A673 (cell line): ENCODE data around the gene AQP3. TPM values are rescaled to one million over a fixed set of nuclear protein-coding genes. Genes with fewer than 3 reads are reported as not detected.
"Not testable (repeated sequence)": the region's sequence is repeated elsewhere in the genome, so short reads cannot be mapped to it uniquely, and the experiment has no call there.

Experiments used
- BruUV-seq: library from RNA; stranded (reverse); fragments of 400-500 nt; replicated peaks from 2 replicates; lab custom pipeline; 2021; lab: Mats Ljungman, UMichigan
- CTCF ChIA-PET: fragments of 300-600 bp; sonication (Branson Sonifier 250); formaldehyde crosslinking; loops from one replicate; lab custom pipeline; 2022; ENCODE audit warnings: antibody characterized with exemption; lab: Charles Lee
- POLR2A ChIA-PET: fragments of 300-600 bp; sonication (Branson Sonifier 250); formaldehyde crosslinking; loops from one replicate; lab custom pipeline; 2022; ENCODE audit warnings: antibody characterized with exemption; ENCODE audit not compliant: low non-redundant PET; lab: Charles Lee
- DNase-seq: peaks from one replicate; pipeline ENCODE4 v3.0.0-alpha.2; 2015; ENCODE audit warnings: low spot score
- H3K27ac ChIP-seq: fragments of 200-600 bp; sonication (generic); 2 replicates; pipeline ENCODE4 v1.5.1; 2016; ENCODE audit warnings: mixed run types, low read depth, mild to moderate bottlenecking, mixed read lengths, antibody characterized with exemption, low read length; ENCODE audit not compliant: poor library complexity, severe bottlenecking
- H3K27me3 ChIP-seq: fragments of 200-600 bp; sonication (generic); replicated peaks from 2 replicates; pipeline ENCODE4 v1.6.1; 2017; ENCODE audit warnings: mixed run types, low read depth, mild to moderate bottlenecking, mixed read lengths, antibody characterized with exemption, low read length; ENCODE audit not compliant: insufficient read depth, poor library complexity
- H3K36me3 ChIP-seq: fragments of 200-600 bp; sonication (generic); 2 replicates; pipeline ENCODE4 v1.6.1; 2016; ENCODE audit warnings: mixed run types, mild to moderate bottlenecking, mixed read lengths, antibody characterized with exemption, low read length; ENCODE audit not compliant: insufficient read depth, poor library complexity, severe bottlenecking
- H3K4me1 ChIP-seq: fragments of 200-600 bp; sonication (generic); 2 replicates; pipeline ENCODE4 v1.6.1; 2017; ENCODE audit warnings: mixed run types, mild to moderate bottlenecking, mixed read lengths, antibody characterized with exemption, low read length; ENCODE audit not compliant: insufficient read depth, poor library complexity, severe bottlenecking
- H3K4me3 ChIP-seq: fragments of 200-600 bp; sonication (generic); 2 replicates; pipeline ENCODE4 v1.5.1; 2016; ENCODE audit warnings: low read depth, mixed run types, mild to moderate bottlenecking, mixed read lengths, low read length; ENCODE audit not compliant: poor library complexity, severe bottlenecking
- H3K9me3 ChIP-seq: fragments of 200-600 bp; sonication (generic); 2 replicates; pipeline ENCODE4 v1.6.1; 2016; ENCODE audit warnings: mixed run types, low read depth, mild to moderate bottlenecking, mixed read lengths, antibody characterized with exemption, low read length; ENCODE audit not compliant: poor library complexity, severe bottlenecking
- EZH2 ChIP-seq: fragments of 200-600 bp; sonication (generic); IDR thresholded peaks from 2 replicates; pipeline ENCODE4 v1.6.1; 2017; ENCODE audit warnings: borderline replicate concordance, low read depth, mild to moderate bottlenecking, mixed read lengths, antibody characterized with exemption, low read length; ENCODE audit not compliant: poor library complexity, severe bottlenecking
- intact Hi-C: fragments of 100-400 bp; cut with micrococcal nuclease; formaldehyde crosslinking; loops from one replicate; pipeline ENCODE4 v1.10.0; 2022; ENCODE audit not compliant: unreplicated experiment
- total RNA-seq: library from RNA; stranded (reverse); gene quantifications from 2 replicates; pipeline ENCODE4 v1.2.3, GENCODE V29; 2021
- TF ChIP-seq, protein P1 (sequence below): fragments of 300-800, 200-600 bp; sonication (generic); conservative IDR thresholded peaks from 2 replicates; pipeline ENCODE4 v1.5.1; 2017; ENCODE audit warnings: low read depth, mild to moderate bottlenecking, antibody characterized with exemption, low read length, moderate library complexity, mixed read lengths

AQP3 gene
- total RNA-seq, 1 experiment from 2014 or later = 0.43 TPM

DNA sequence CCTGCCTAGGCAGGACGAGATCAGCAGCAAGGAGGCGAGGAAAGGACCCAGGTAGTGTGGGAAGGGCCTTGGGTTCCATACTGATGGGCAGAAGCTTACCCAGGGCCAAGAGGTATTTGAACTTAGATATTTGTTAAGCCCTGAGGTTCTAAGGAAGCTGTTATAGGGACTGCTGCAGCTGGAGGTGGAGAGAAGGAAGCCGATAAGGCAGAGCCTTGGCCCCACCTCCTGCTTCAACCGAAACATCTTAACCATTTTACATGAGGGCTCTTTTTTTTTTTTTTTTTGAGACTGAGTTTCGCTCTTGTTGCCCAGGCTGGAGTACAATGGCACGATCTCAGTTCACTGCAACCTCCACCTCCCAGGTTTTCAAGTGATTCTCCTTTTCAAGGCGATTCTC, 8.6 kb upstream of the AQP3 start:
- no peaks in the 10 kb centered on the region for H3K9me3 ChIP-seq
- ChIA-PET POLR2A (no interaction called here), CTCF (no interaction called here)
- H3K27me3 ChIP-seq = no peaks in the 10 kb centered on the region
- H3K4me1 ChIP-seq = no peaks in the 10 kb centered on the region
- TF ChIP-seq, protein P1, sequence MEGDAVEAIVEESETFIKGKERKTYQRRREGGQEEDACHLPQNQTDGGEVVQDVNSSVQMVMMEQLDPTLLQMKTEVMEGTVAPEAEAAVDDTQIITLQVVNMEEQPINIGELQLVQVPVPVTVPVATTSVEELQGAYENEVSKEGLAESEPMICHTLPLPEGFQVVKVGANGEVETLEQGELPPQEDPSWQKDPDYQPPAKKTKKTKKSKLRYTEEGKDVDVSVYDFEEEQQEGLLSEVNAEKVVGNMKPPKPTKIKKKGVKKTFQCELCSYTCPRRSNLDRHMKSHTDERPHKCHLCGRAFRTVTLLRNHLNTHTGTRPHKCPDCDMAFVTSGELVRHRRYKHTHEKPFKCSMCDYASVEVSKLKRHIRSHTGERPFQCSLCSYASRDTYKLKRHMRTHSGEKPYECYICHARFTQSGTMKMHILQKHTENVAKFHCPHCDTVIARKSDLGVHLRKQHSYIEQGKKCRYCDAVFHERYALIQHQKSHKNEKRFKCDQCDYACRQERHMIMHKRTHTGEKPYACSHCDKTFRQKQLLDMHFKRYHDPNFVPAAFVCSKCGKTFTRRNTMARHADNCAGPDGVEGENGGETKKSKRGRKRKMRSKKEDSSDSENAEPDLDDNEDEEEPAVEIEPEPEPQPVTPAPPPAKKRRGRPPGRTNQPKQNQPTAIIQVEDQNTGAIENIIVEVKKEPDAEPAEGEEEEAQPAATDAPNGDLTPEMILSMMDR = no peak
- TF ChIP-seq EZH2 = no peak
- intact Hi-C loops = no loop called here
- no peak overlapping the region for H3K27ac ChIP-seq
- no peaks in the 10 kb centered on the region for H3K36me3 ChIP-seq
- no TSS peak for BruUV-seq
- DNase-seq = no peak
- H3K4me3 ChIP-seq = no peak overlapping the region

GRCh38 chr9:33455456-33455855, 8.1 kb upstream of the AQP3 start:
- H3K4me1 ChIP-seq, H3K4me3 ChIP-seq, CTCF ChIA-PET, H3K27ac ChIP-seq, H3K36me3 ChIP-seq, BruUV-seq, H3K27me3 ChIP-seq, H3K9me3 ChIP-seq, DNase-seq, intact Hi-C loops, POLR2A ChIA-PET: not testable (repeated sequence)

GRCh38 chr9:33454661-33455026, 7.3 kb upstream of the AQP3 start:
- H3K27ac ChIP-seq, POLR2A ChIA-PET, H3K36me3 ChIP-seq, intact Hi-C loops, CTCF ChIA-PET, H3K4me3 ChIP-seq, BruUV-seq, H3K27me3 ChIP-seq, H3K4me1 ChIP-seq, H3K9me3 ChIP-seq, DNase-seq: not testable (repeated sequence)

DNA sequence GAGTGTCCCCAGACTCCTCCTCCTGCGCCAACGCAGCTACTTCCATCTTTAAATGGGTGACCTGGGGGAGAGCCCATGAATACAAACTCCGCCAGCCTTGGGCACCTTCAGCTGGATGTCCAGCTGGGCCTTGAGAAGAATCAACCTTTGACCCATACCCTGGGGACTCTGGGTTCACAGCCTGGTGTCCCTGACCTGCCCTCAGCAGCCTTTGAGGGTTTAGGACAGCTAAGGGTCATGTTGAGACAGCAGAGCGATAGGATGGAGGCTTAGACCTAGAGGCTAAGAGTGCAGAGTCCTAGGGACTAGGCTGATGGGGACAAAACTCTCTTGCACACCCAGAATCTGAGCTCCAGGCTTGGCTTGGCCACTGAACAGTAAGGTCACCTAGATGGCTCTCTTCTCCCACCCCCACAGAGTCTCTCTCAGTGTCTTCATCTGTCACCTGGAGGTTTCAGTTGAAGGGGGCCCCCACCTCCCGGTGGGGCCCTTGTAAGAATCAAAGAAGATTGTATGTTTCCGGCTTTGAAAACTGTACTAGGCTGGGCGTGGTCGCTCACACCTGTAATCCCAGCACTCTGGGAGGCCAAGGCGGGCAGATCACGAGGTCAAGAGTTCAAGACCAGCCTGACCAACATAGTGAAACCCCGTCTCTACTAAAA, 6.7 kb upstream of the AQP3 start:
- Histone ChIP-seq H3K4me3 (no peak overlapping the region), H3K36me3 (no peaks in the 10 kb centered on the region), H3K27ac (no peak overlapping the region), H3K9me3 (no peaks in the 10 kb centered on the region), H3K4me1 (no peaks in the 10 kb centered on the region), H3K27me3 (no peaks in the 10 kb centered on the region)
- DNase-seq = no peak
- TF ChIP-seq, protein P1 = no peak
- no peak for TF ChIP-seq EZH2
- intact Hi-C loops = no loop called here
- no TSS peak for BruUV-seq
- CTCF ChIA-PET = no interaction called here
- POLR2A ChIA-PET = no interaction called here
